Endothelial cell (in vitro differentiated cells): ENCODE results near the gene LAMA4. TPM values are rescaled to one million over a fixed set of nuclear protein-coding genes. Genes with fewer than 3 reads are reported as not detected.

Source experiments
- DNase-seq: peaks from one replicate; pipeline ENCODE4 v3.0.0; 2021; ENCODE audit warnings: low spot score
- H3K27ac Mint-ChIP-seq: one replicate; pipeline ENCODE4 v1.8.0; 2021; ENCODE audit warnings: mixed read lengths, inconsistent platforms; ENCODE audit not compliant: unreplicated experiment
- H3K27me3 Mint-ChIP-seq: one replicate; pipeline ENCODE4 v1.8.0; 2021; ENCODE audit warnings: mild to moderate bottlenecking, moderate library complexity, mixed read lengths, inconsistent platforms; ENCODE audit not compliant: unreplicated experiment
- H3K36me3 Mint-ChIP-seq: one replicate; pipeline ENCODE4 v1.8.0; 2021; ENCODE audit warnings: mild to moderate bottlenecking, low read depth, mixed read lengths, inconsistent platforms; ENCODE audit not compliant: unreplicated experiment
- H3K4me1 Mint-ChIP-seq: one replicate; pipeline ENCODE4 v1.8.0; 2021; ENCODE audit warnings: mild to moderate bottlenecking, mixed read lengths, inconsistent platforms; ENCODE audit not compliant: unreplicated experiment
- H3K4me3 Mint-ChIP-seq: one replicate; pipeline ENCODE4 v1.8.0; 2021; ENCODE audit warnings: mild to moderate bottlenecking, mixed read lengths, inconsistent platforms; ENCODE audit not compliant: unreplicated experiment
- H3K9me3 Mint-ChIP-seq: one replicate; pipeline ENCODE4 v1.8.0; 2021; ENCODE audit warnings: mixed read lengths, inconsistent platforms; ENCODE audit not compliant: unreplicated experiment
- CTCF ChIP-seq: fragments of 200-600 bp; sonication (generic); IDR thresholded peaks from one replicate; pipeline ENCODE4 v1.5.0; 2021; ENCODE audit warnings: antibody characterized with exemption; ENCODE audit not compliant: unreplicated experiment
- total RNA-seq: library from RNA; stranded (reverse); fragmentation: NEBNext Ultra II Directional; extraction: Animal tissue kit (Norgen Biotek cat#: 25700); gene quantifications from one replicate; pipeline ENCODE4 v1.2.1, GENCODE V29; 2021; ENCODE audit not compliant: unreplicated experiment

Gene LAMA4
- total RNA-seq, 1 donor from 2014 or later: 23.9 TPM

GRCh38 chr6:112197636-112198035 is 56.7 kb downstream of the LAMA4 start:
- Mint-ChIP-seq H3K36me3 (no peaks in the 10 kb centered on the region), H3K4me3 (no peak overlapping the region), H3K27ac (no peak overlapping the region), H3K27me3 (no peaks in the 10 kb centered on the region), H3K4me1 (peaks cover 10% of the 10 kb centered on the region), H3K9me3 (no peaks in the 10 kb centered on the region)
- TF ChIP-seq CTCF: no peak
- DNase-seq: no peak

DNA sequence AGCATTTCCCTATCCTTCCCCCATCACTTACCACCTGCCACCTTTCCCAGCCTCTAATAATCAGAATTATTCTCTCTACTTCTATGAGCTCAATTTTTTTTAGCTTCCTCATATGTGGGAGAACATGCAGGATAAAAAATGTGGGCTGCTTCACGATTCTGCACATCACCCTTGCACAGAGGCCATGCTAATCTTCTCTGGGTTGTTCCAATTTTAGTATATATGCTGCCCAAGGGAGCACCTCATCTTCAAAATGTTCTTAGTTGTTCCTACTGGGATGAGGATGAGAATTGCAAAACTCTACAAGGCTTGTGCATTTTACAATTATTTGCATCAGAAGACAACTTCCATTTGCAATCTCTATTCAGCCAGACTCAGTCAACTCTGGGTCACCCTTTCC is 58.1 kb downstream of the LAMA4 start:
- no peak for DNase-seq
- Mint-ChIP-seq H3K27me3 (no peaks in the 10 kb centered on the region), H3K4me3 (no peak overlapping the region), H3K36me3 (no peaks in the 10 kb centered on the region), H3K4me1 (peaks cover 2% of the 10 kb centered on the region), H3K9me3 (no peaks in the 10 kb centered on the region), H3K27ac (no peak overlapping the region)
- TF ChIP-seq CTCF: no peak

DNA sequence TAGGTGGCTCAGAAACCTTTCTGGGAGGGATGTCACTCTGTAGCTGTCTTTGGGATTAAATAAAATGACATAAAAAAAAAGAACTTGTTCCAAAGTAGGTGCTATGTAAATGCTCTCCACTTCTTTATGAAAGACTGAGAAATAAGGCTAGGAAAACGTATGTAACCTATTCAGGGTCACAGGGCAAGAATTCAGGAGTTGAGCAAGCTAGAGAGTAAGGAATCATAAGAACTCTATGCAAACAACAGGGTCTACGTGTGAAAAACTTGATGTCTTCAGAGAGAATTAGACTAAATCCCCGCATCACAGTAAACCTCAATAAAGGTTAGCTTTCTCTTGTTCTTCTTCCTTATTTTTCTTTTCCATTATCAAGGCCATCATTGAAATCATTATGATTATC is 59.2 kb downstream of the LAMA4 start:
- H3K27ac Mint-ChIP-seq: no peak overlapping the region
- no peaks in the 10 kb centered on the region for H3K9me3 Mint-ChIP-seq
- H3K4me3 Mint-ChIP-seq: no peak overlapping the region
- DNase-seq: no peak
- H3K27me3 Mint-ChIP-seq: no peaks in the 10 kb centered on the region
- H3K4me1 Mint-ChIP-seq: no peaks in the 10 kb centered on the region
- TF ChIP-seq CTCF: no peak
- no peaks in the 10 kb centered on the region for H3K36me3 Mint-ChIP-seq

- DNase-seq: no peak
- Mint-ChIP-seq H3K9me3 (no peaks in the 10 kb centered on the region), H3K27ac (no peak overlapping the region), H3K4me3 (no peak overlapping the region), H3K27me3 (no peaks in the 10 kb centered on the region), H3K36me3 (no peaks in the 10 kb centered on the region), H3K4me1 (no peaks in the 10 kb centered on the region)
- no peak for TF ChIP-seq CTCF
Observed at GRCh38 chr6:112194511-112194910, 59.9 kb downstream of the LAMA4 start.

DNA sequence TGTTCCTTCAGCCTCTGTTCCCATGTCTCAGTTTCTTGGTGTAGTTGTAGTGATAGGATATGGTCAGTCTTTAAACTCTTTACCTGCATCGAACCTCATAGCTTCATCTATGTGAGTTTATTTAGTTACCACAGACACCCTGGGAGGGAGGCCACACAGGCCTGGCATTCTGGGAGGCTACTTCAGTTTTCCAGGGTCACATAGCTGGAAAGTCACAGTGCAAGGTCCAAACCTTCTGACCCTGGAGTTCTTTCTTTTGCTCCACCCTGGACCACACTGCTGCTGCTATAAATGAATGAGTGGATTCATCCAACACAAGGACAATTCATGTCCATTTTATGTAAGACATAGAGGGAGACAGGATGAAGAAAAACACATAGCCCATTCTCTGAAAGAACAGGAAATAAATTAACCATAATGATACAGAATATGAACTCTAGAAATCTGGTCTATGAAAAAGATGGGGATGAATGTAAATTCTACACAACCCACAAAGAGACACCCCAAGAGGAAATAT is 60.8 kb downstream of the LAMA4 start:
- no peak overlapping the region for H3K4me3 Mint-ChIP-seq

More for the DNA sequence above, 60.8 kb downstream of the LAMA4 start:
- H3K4me1 Mint-ChIP-seq: no peaks in the 10 kb centered on the region
- no peak for DNase-seq
- no peaks in the 10 kb centered on the region for H3K36me3 Mint-ChIP-seq
- H3K27ac Mint-ChIP-seq: no peak overlapping the region
- H3K27me3 Mint-ChIP-seq: no peaks in the 10 kb centered on the region
- H3K9me3 Mint-ChIP-seq: no peaks in the 10 kb centered on the region
- no peak for TF ChIP-seq CTCF
